ENCODE measurements around the gene KCNQ5. TPM values are rescaled to one million over a fixed set of nuclear protein-coding genes. Genes with fewer than 3 reads are reported as not detected.
A peak's percentile ranks its signal among the peaks of the same experiment; 100 is the strongest.

Gene KCNQ5
- total RNA-seq, 1 experiment from 2014 or later, result 13.9 TPM

GRCh38 chr6:73116330-73116729 lies 494.5 kb downstream of the KCNQ5 start:
- in situ Hi-C loops (cut with HindIII; ENCODE audit: low pct_unique_long_range_greater_than_20kb, low sequenced_read_pairs), result no loop called here
- no peak for DNase-seq (ENCODE audit: low read depth, low spot score)

GRCh38 chr6:73121421-73121993 lies 499.6 kb downstream of the KCNQ5 start:
- in situ Hi-C loops (cut with HindIII; ENCODE audit: low pct_unique_long_range_greater_than_20kb, low sequenced_read_pairs), result no loop called here
- peak; percentile 23 for DNase-seq (ENCODE audit: low read depth, low spot score)

GRCh38 chr6:73123632-73124329 lies 501.9 kb downstream of the KCNQ5 start:
- no peak for DNase-seq (ENCODE audit: low read depth, low spot score)
- in situ Hi-C loops (cut with HindIII; ENCODE audit: low pct_unique_long_range_greater_than_20kb, low sequenced_read_pairs), result no loop called here

- in situ Hi-C loops (cut with HindIII; ENCODE audit: low pct_unique_long_range_greater_than_20kb, low sequenced_read_pairs), result loop anchor here (25.0 kb wide), 1 partner anchor 518 kb away; the partner anchor contains the start of gene KCNQ5
- peak; percentile 91 for DNase-seq (ENCODE audit: low read depth, low spot score)
Measured at GRCh38 chr6:73129653-73130443, 508.0 kb downstream of the KCNQ5 start.

GRCh38 chr6:73131706-73132105 lies 509.8 kb downstream of the KCNQ5 start:
- no peak for DNase-seq (ENCODE audit: low read depth, low spot score)
- in situ Hi-C loops (cut with HindIII; ENCODE audit: low pct_unique_long_range_greater_than_20kb, low sequenced_read_pairs), result loop anchor here (25.0 kb wide), 1 partner anchor 519 kb away; the partner anchor contains the start of gene KCNQ5

GRCh38 chr6:73134588-73134987 lies 512.7 kb downstream of the KCNQ5 start:
- no peak for DNase-seq (ENCODE audit: low read depth, low spot score)
- in situ Hi-C loops (cut with HindIII; ENCODE audit: low pct_unique_long_range_greater_than_20kb, low sequenced_read_pairs), result loop anchor here (25.0 kb wide), 1 partner anchor 522 kb away; the partner anchor contains the start of gene KCNQ5

GRCh38 chr6:73139681-73140383 lies 518.0 kb downstream of the KCNQ5 start:
- in situ Hi-C loops (cut with HindIII; ENCODE audit: low pct_unique_long_range_greater_than_20kb, low sequenced_read_pairs), result loop anchor here (25.0 kb wide), 1 partner anchor 528 kb away; the partner anchor contains the start of gene KCNQ5
- no peak for DNase-seq (ENCODE audit: low read depth, low spot score)

- in situ Hi-C loops (cut with HindIII; ENCODE audit: low pct_unique_long_range_greater_than_20kb, low sequenced_read_pairs), result loop anchor here (25.0 kb wide), 1 partner anchor 531 kb away; the partner anchor contains the start of gene KCNQ5
- DNase-seq (ENCODE audit: low read depth, low spot score), result no peak
Measured at GRCh38 chr6:73143551-73143950, 521.7 kb downstream of the KCNQ5 start.

GRCh38 chr6:73144516-73144915 lies 522.7 kb downstream of the KCNQ5 start:
- DNase-seq (ENCODE audit: low read depth, low spot score), result no peak
- in situ Hi-C loops (cut with HindIII; ENCODE audit: low pct_unique_long_range_greater_than_20kb, low sequenced_read_pairs), result loop anchor here (25.0 kb wide), 1 partner anchor 532 kb away; the partner anchor contains the start of gene KCNQ5

- in situ Hi-C loops (cut with HindIII; ENCODE audit: low pct_unique_long_range_greater_than_20kb, low sequenced_read_pairs), result loop anchor here (25.0 kb wide), 1 partner anchor 533 kb away; the partner anchor contains the start of gene KCNQ5
- no peak for DNase-seq (ENCODE audit: low read depth, low spot score)
Measured at GRCh38 chr6:73145690-73146089, 523.8 kb downstream of the KCNQ5 start.

GRCh38 chr6:73151732-73152131 lies 529.9 kb downstream of the KCNQ5 start:
- DNase-seq (ENCODE audit: low read depth, low spot score), result no peak
- in situ Hi-C loops (cut with HindIII; ENCODE audit: low pct_unique_long_range_greater_than_20kb, low sequenced_read_pairs), result no loop called here

GRCh38 chr6:73152556-73152955 lies 530.7 kb downstream of the KCNQ5 start:
- no peak for DNase-seq (ENCODE audit: low read depth, low spot score)
- in situ Hi-C loops (cut with HindIII; ENCODE audit: low pct_unique_long_range_greater_than_20kb, low sequenced_read_pairs), result no loop called here

GRCh38 chr6:73152966-73153757 lies 531.3 kb downstream of the KCNQ5 start:
- no peak for DNase-seq (ENCODE audit: low read depth, low spot score)
- in situ Hi-C loops (cut with HindIII; ENCODE audit: low pct_unique_long_range_greater_than_20kb, low sequenced_read_pairs), result no loop called here

GRCh38 chr6:73156793-73157767 lies 535.2 kb downstream of the KCNQ5 start:
- DNase-seq (ENCODE audit: low read depth, low spot score), result no peak
- in situ Hi-C loops (cut with HindIII; ENCODE audit: low pct_unique_long_range_greater_than_20kb, low sequenced_read_pairs), result no loop called here

GRCh38 chr6:73157870-73158269 lies 536.0 kb downstream of the KCNQ5 start:
- in situ Hi-C loops (cut with HindIII; ENCODE audit: low pct_unique_long_range_greater_than_20kb, low sequenced_read_pairs), result no loop called here
- no peak for DNase-seq (ENCODE audit: low read depth, low spot score)

- in situ Hi-C loops (cut with HindIII; ENCODE audit: low pct_unique_long_range_greater_than_20kb, low sequenced_read_pairs), result no loop called here
- no peak for DNase-seq (ENCODE audit: low read depth, low spot score)
Measured at GRCh38 chr6:73169111-73169510, 547.2 kb downstream of the KCNQ5 start.

Measured in SK-MEL-5 (cell line).